Naive thymus-derived CD4-positive, alpha-beta T cell (primary cell): ENCODE results near the gene RASSF10. TPM values are rescaled to one million over a fixed set of nuclear protein-coding genes. Genes with fewer than 3 reads are reported as not detected.

ENCODE experiments used
- ATAC-seq: fragments of 150-1000 bp; cut with Tn5 transposase; 2 replicates; pipeline ENCODE4 v1.10.0; 2021; ENCODE audit warnings: mild to moderate bottlenecking, moderate library complexity
- CTCF ChIA-PET: fragments of 350-600 bp; sonication (Branson Sonifier 250); formaldehyde crosslinking; loops from one replicate; lab custom pipeline; 2021; ENCODE audit warnings: antibody characterized with exemption; lab: Charles Lee
- POLR2A ChIA-PET: fragments of 350-600 bp; sonication (Branson Sonifier 250); formaldehyde crosslinking; loops from one replicate; lab custom pipeline; 2021; ENCODE audit warnings: antibody characterized with exemption, inconsistent platforms; lab: Charles Lee
- DNase-seq, 9 donors: peaks; one replicate each; pipeline versions ENCODE4 v3.0.0 to v3.0.0-alpha.2; 2020 to 2022; ENCODE audit warnings: mixed read lengths in 1 of 9
- H3K27ac ChIP-seq: one replicate; pipeline ENCODE4 v1.7.0; 2013; ENCODE audit warnings: mild to moderate bottlenecking, low read depth, low read length, moderate library complexity
- H3K27me3 ChIP-seq, 2 donors: one replicate each; pipeline ENCODE4 v1.7.0; 2013; ENCODE audit warnings: low read length in 2 of 2, mild to moderate bottlenecking in 2 of 2, moderate library complexity in 2 of 2; ENCODE audit not compliant: control insufficient read depth in 2 of 2, insufficient read depth in 2 of 2
- H3K36me3 ChIP-seq, 3 experiments: 1 replicate in 2 of 3; 2 replicates in 1 of 3; pipeline ENCODE4 v1.7.0; 2013; ENCODE audit warnings: low read length in 3 of 3, mild to moderate bottlenecking in 3 of 3, moderate library complexity in 1 of 3; ENCODE audit not compliant: insufficient read depth in 3 of 3, control insufficient read depth in 2 of 3
- H3K4me1 ChIP-seq, 2 donors: one replicate each; pipeline ENCODE4 v1.7.0; 2013; ENCODE audit warnings: low read length in 2 of 2, mild to moderate bottlenecking in 2 of 2, moderate library complexity in 1 of 2; ENCODE audit not compliant: control insufficient read depth in 2 of 2, insufficient read depth in 2 of 2
- H3K4me3 ChIP-seq: 2 replicates; pipeline ENCODE4 v1.7.0; 2013; ENCODE audit warnings: mild to moderate bottlenecking, low read length
- H3K9me3 ChIP-seq, 3 experiments: 1 replicate in 2 of 3; 2 replicates in 1 of 3; pipeline ENCODE4 v1.7.0; 2013; ENCODE audit warnings: low read length in 3 of 3; ENCODE audit not compliant: control insufficient read depth in 2 of 3
- H3K27ac Mint-ChIP-seq, 9 donors: one replicate each; pipeline ENCODE4 v1.8.0; 2020 to 2022; ENCODE audit warnings: mixed read lengths in 9 of 9, mild to moderate bottlenecking in 8 of 9, moderate library complexity in 5 of 9, inconsistent platforms in 2 of 9
- H3K27me3 Mint-ChIP-seq, 5 donors: one replicate each; pipeline ENCODE4 v1.8.0; 2021 to 2022; ENCODE audit warnings: mixed read lengths in 5 of 5, mild to moderate bottlenecking in 1 of 5
- H3K36me3 Mint-ChIP-seq, 5 donors: one replicate each; pipeline ENCODE4 v1.8.0; 2020 to 2022; ENCODE audit warnings: mixed read lengths in 5 of 5, mild to moderate bottlenecking in 3 of 5, inconsistent platforms in 1 of 5
- H3K4me1 Mint-ChIP-seq, 7 donors: one replicate each; pipeline ENCODE4 v1.8.0; 2020 to 2022; ENCODE audit warnings: mixed read lengths in 7 of 7, mild to moderate bottlenecking in 3 of 7, inconsistent platforms in 1 of 7
- H3K4me3 Mint-ChIP-seq, 10 donors: one replicate each; pipeline ENCODE4 v1.8.0; 2020 to 2022; ENCODE audit warnings: mild to moderate bottlenecking in 10 of 10, mixed read lengths in 10 of 10, moderate library complexity in 6 of 10, inconsistent platforms in 2 of 10
- H3K9me3 Mint-ChIP-seq, 11 donors: one replicate each; pipeline ENCODE4 v1.8.0; 2020 to 2022; ENCODE audit warnings: mixed read lengths in 11 of 11, mild to moderate bottlenecking in 4 of 11, inconsistent platforms in 1 of 11, moderate library complexity in 1 of 11
- intact Hi-C, 2 donors: fragments of 100-400 bp; cut with micrococcal nuclease; formaldehyde crosslinking; loops; one replicate each; pipeline ENCODE4 v1.15.1; 2023
- polyA plus RNA-seq, 2 donors: library from polyadenylated mRNA; unstranded; fragments of 300-500 nt; fragmentation: Illumina TruSeq; gene quantifications; one replicate each; pipeline ENCODE4 v1.2.3, GENCODE V29; 2021
- total RNA-seq, 6 experiments: library from RNA in 5 of 6; stranded (reverse) in 5 of 6; gene quantifications; 1 replicate in 5 of 6; 2 replicates in 1 of 6; pipeline ENCODE4 v1.2.3 and lab custom pipeline; 2021 to 2026

The RASSF10 gene
- total and polyA plus RNA-seq, 7 experiments from 2014 or later, result not detected

- Mint-ChIP-seq H3K27me3 (peaks cover 55 to 79% (median 64%) of the 10 kb centered on the region in 5 donors), H3K4me3 (no peak overlapping the region), H3K4me1 (peaks cover 0 to 8% (median 4%) of the 10 kb centered on the region in 7 donors), H3K27ac (no peak overlapping the region), H3K9me3 (peaks cover 0 to 3% (median 0%) of the 10 kb centered on the region in 11 donors), H3K36me3 (peaks cover 0 to 4% (median 0%) of the 10 kb centered on the region in 5 donors)
- POLR2A ChIA-PET, result no interaction called here
- Histone ChIP-seq H3K36me3 (no peaks in the 10 kb centered on the region), H3K27ac (no peak overlapping the region), H3K4me1 (no peaks in the 10 kb centered on the region), H3K4me3 (no peak overlapping the region), H3K9me3 (no peaks in the 10 kb centered on the region), H3K27me3 (peaks cover 0 to 10% of the 10 kb centered on the region in 2 donors)
- intact Hi-C loops, result no loop called here
- DNase-seq (no peak), ATAC-seq (no peak)
- CTCF ChIA-PET, result no interaction called here
These were observed 382 bp downstream of the RASSF10 start for GRCh38 chr11:13009476-13009920.

GRCh38 chr11:13009921-13010748 is 1.0 kb downstream of the RASSF10 start:
- H3K9me3 Mint-ChIP-seq, result peaks cover 0 to 3% (median 0%) of the 10 kb centered on the region in 11 donors
- peaks cover 57 to 82% (median 65%) of the 10 kb centered on the region in 5 donors for H3K27me3 Mint-ChIP-seq
- no peaks in the 10 kb centered on the region for H3K4me1 ChIP-seq
- intact Hi-C loops, result no loop called here
- H3K9me3 ChIP-seq, result no peaks in the 10 kb centered on the region
- ChIA-PET POLR2A (no interaction called here), CTCF (no interaction called here)
- no peak overlapping the region for H3K27ac Mint-ChIP-seq
- H3K36me3 ChIP-seq, result no peaks in the 10 kb centered on the region
- ATAC-seq (no peak), DNase-seq (no peak)
- peaks cover 0 to 8% (median 4%) of the 10 kb centered on the region in 7 donors for H3K4me1 Mint-ChIP-seq
- H3K27ac ChIP-seq, result no peak overlapping the region
- peaks cover 0 to 10% of the 10 kb centered on the region in 2 donors for H3K27me3 ChIP-seq
- no peak overlapping the region for H3K4me3 Mint-ChIP-seq
- H3K36me3 Mint-ChIP-seq, result peaks cover 0 to 4% (median 0%) of the 10 kb centered on the region in 5 donors
- no peak overlapping the region for H3K4me3 ChIP-seq

- Mint-ChIP-seq H3K27me3 (peaks cover 59 to 82% (median 61%) of the 10 kb centered on the region in 5 donors), H3K4me3 (no peak overlapping the region), H3K9me3 (peaks cover 0 to 3% (median 0%) of the 10 kb centered on the region in 11 donors), H3K36me3 (peaks cover 0 to 4% (median 0%) of the 10 kb centered on the region in 5 donors), H3K4me1 (peaks cover 0 to 8% (median 4%) of the 10 kb centered on the region in 7 donors), H3K27ac (no peak overlapping the region)
- Histone ChIP-seq H3K27ac (no peak overlapping the region), H3K4me3 (no peak overlapping the region), H3K4me1 (no peaks in the 10 kb centered on the region), H3K9me3 (no peaks in the 10 kb centered on the region), H3K36me3 (no peaks in the 10 kb centered on the region), H3K27me3 (peaks cover 0 to 10% of the 10 kb centered on the region in 2 donors)
- POLR2A ChIA-PET, result no interaction called here
- CTCF ChIA-PET, result interaction anchor here (0.6 kb wide), 1 partner anchor 232 kb away, joined by 3 read pairs; no protein-coding TSS in a partner anchor
- DNase-seq, result no peak
- intact Hi-C loops, result no loop called here
- no peak for ATAC-seq
These were observed 1.8 kb downstream of the RASSF10 start for GRCh38 chr11:13010749-13011465.

GRCh38 chr11:13011466-13012055 is 2.4 kb downstream of the RASSF10 start:
- DNase-seq, result no peak
- H3K9me3 ChIP-seq, result no peaks in the 10 kb centered on the region
- Mint-ChIP-seq H3K4me1 (peaks cover 0 to 8% (median 4%) of the 10 kb centered on the region in 7 donors), H3K9me3 (peaks cover 0 to 2% (median 0%) of the 10 kb centered on the region in 11 donors), H3K27ac (no peak overlapping the region), H3K27me3 (peaks cover 54 to 81% (median 60%) of the 10 kb centered on the region in 5 donors), H3K4me3 (no peak overlapping the region), H3K36me3 (peaks cover 0 to 4% (median 0%) of the 10 kb centered on the region in 5 donors)
- H3K36me3 ChIP-seq, result no peaks in the 10 kb centered on the region
- ChIA-PET CTCF (interaction anchor here (0.6 kb wide), 1 partner anchor 232 kb away, joined by 3 read pairs; no protein-coding TSS in a partner anchor), POLR2A (no interaction called here)
- intact Hi-C loops, result no loop called here
- H3K27me3 ChIP-seq, result peaks cover 0 to 10% of the 10 kb centered on the region in 2 donors
- no peaks in the 10 kb centered on the region for H3K4me1 ChIP-seq
- H3K27ac ChIP-seq, result no peak overlapping the region
- no peak for ATAC-seq
- H3K4me3 ChIP-seq, result no peak overlapping the region

- ChIA-PET CTCF (no interaction called here), POLR2A (no interaction called here)
- no peaks in the 10 kb centered on the region for H3K36me3 ChIP-seq
- H3K27ac Mint-ChIP-seq, result no peak overlapping the region
- no peak overlapping the region for H3K4me3 Mint-ChIP-seq
- intact Hi-C loops, result no loop called here
- ATAC-seq (no peak), DNase-seq (no peak)
- H3K9me3 ChIP-seq, result no peaks in the 10 kb centered on the region
- no peaks in the 10 kb centered on the region for H3K4me1 ChIP-seq
- peaks cover 0 to 10% of the 10 kb centered on the region in 2 donors for H3K27me3 ChIP-seq
- no peak overlapping the region for H3K27ac ChIP-seq
- H3K36me3 Mint-ChIP-seq, result peaks cover 0 to 4% (median 0%) of the 10 kb centered on the region in 5 donors
- H3K9me3 Mint-ChIP-seq, result peaks cover 0 to 2% (median 0%) of the 10 kb centered on the region in 11 donors
- H3K27me3 Mint-ChIP-seq, result peaks cover 48 to 75% (median 56%) of the 10 kb centered on the region in 5 donors
- no peak overlapping the region for H3K4me3 ChIP-seq
- H3K4me1 Mint-ChIP-seq, result peaks cover 0 to 8% (median 4%) of the 10 kb centered on the region in 7 donors
These were observed 3.0 kb downstream of the RASSF10 start for GRCh38 chr11:13012056-13012661.

GRCh38 chr11:13013054-13013488 is 4.0 kb downstream of the RASSF10 start:
- no peaks in the 10 kb centered on the region for H3K36me3 ChIP-seq
- no peak for ATAC-seq
- Mint-ChIP-seq H3K36me3 (peaks cover 0 to 4% (median 0%) of the 10 kb centered on the region in 5 donors), H3K9me3 (peaks cover 0 to 2% (median 0%) of the 10 kb centered on the region in 11 donors), H3K4me1 (peaks cover 0 to 8% (median 4%) of the 10 kb centered on the region in 7 donors), H3K4me3 (no peak overlapping the region), H3K27ac (no peak overlapping the region), H3K27me3 (peaks cover 39 to 66% (median 53%) of the 10 kb centered on the region in 5 donors)
- ChIA-PET POLR2A (no interaction called here), CTCF (no interaction called here)
- no peaks in the 10 kb centered on the region for H3K9me3 ChIP-seq
- intact Hi-C loops, result no loop called here
- DNase-seq, result no peak
- no peak overlapping the region for H3K4me3 ChIP-seq
- peaks cover 0 to 10% of the 10 kb centered on the region in 2 donors for H3K27me3 ChIP-seq
- no peaks in the 10 kb centered on the region for H3K4me1 ChIP-seq
- H3K27ac ChIP-seq, result no peak overlapping the region
